Measurements from ENCODE around the gene ZNF280B. TPM values are rescaled to one million over a fixed set of nuclear protein-coding genes. Genes with fewer than 3 reads are reported as not detected.

Gene ZNF280B
- total and polyA plus RNA-seq, 9 of the 15 experiments (the other 6 are each of a cell fraction or from before 2014, with no cell fraction given) = 7.7 to 29.9 (median 20.0) TPM

GRCh38 chr22:22516992-22517391 is 8.4 kb upstream of the ZNF280B start (continued):
- TF ChIP-seq, protein P1, sequence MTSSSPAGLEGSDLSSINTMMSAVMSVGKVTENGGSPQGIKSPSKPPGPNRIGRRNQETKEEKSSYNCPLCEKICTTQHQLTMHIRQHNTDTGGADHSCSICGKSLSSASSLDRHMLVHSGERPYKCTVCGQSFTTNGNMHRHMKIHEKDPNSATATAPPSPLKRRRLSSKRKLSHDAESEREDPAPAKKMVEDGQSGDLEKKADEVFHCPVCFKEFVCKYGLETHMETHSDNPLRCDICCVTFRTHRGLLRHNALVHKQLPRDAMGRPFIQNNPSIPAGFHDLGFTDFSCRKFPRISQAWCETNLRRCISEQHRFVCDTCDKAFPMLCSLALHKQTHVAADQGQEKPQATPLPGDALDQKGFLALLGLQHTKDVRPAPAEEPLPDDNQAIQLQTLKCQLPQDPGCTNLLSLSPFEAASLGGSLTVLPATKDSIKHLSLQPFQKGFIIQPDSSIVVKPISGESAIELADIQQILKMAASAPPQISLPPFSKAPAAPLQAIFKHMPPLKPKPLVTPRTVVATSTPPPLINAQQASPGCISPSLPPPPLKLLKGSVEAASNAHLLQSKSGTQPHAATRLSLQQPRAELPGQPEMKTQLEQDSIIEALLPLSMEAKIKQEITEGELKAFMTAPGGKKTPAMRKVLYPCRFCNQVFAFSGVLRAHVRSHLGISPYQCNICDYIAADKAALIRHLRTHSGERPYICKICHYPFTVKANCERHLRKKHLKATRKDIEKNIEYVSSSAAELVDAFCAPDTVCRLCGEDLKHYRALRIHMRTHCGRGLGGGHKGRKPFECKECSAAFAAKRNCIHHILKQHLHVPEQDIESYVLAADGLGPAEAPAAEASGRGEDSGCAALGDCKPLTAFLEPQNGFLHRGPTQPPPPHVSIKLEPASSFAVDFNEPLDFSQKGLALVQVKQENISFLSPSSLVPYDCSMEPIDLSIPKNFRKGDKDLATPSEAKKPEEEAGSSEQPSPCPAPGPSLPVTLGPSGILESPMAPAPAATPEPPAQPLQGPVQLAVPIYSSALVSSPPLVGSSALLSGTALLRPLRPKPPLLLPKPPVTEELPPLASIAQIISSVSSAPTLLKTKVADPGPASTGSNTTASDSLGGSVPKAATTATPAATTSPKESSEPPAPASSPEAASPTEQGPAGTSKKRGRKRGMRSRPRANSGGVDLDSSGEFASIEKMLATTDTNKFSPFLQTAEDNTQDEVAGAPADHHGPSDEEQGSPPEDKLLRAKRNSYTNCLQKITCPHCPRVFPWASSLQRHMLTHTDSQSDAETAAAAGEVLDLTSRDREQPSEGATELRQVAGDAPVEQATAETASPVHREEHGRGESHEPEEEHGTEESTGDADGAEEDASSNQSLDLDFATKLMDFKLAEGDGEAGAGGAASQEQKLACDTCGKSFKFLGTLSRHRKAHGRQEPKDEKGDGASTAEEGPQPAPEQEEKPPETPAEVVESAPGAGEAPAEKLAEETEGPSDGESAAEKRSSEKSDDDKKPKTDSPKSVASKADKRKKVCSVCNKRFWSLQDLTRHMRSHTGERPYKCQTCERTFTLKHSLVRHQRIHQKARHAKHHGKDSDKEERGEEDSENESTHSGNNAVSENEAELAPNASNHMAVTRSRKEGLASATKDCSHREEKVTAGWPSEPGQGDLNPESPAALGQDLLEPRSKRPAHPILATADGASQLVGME (CRISPR knock-in tag; IDR thresholded peaks at IDR 0.05) = no peak
- TF ChIP-seq ETS1 (conservative IDR thresholded peaks at IDR 0.05; ENCODE audit: control insufficient read depth, low read depth, low read length) (no peak), FOXK2 (conservative IDR thresholded peaks at IDR 0.05 in 1 of 2, IDR thresholded peaks at IDR 0.05 in 1 of 2; ENCODE audit: low read depth in 2 of 2) (no peak), CC2D1A (IDR thresholded peaks at IDR 0.05) (no peak), NFYB (IDR thresholded peaks at IDR 0.05; ENCODE audit: extremely low read depth, insufficient read length) (no peak), SP2 (IDR thresholded peaks at IDR 0.05; ENCODE audit: extremely low read depth, low read depth, low read length, poor library complexity, severe bottlenecking) (no peak), ZBTB12 (CRISPR knock-in tag; IDR thresholded peaks at IDR 0.05) (no peak)
- TF ChIP-seq, protein P2, sequence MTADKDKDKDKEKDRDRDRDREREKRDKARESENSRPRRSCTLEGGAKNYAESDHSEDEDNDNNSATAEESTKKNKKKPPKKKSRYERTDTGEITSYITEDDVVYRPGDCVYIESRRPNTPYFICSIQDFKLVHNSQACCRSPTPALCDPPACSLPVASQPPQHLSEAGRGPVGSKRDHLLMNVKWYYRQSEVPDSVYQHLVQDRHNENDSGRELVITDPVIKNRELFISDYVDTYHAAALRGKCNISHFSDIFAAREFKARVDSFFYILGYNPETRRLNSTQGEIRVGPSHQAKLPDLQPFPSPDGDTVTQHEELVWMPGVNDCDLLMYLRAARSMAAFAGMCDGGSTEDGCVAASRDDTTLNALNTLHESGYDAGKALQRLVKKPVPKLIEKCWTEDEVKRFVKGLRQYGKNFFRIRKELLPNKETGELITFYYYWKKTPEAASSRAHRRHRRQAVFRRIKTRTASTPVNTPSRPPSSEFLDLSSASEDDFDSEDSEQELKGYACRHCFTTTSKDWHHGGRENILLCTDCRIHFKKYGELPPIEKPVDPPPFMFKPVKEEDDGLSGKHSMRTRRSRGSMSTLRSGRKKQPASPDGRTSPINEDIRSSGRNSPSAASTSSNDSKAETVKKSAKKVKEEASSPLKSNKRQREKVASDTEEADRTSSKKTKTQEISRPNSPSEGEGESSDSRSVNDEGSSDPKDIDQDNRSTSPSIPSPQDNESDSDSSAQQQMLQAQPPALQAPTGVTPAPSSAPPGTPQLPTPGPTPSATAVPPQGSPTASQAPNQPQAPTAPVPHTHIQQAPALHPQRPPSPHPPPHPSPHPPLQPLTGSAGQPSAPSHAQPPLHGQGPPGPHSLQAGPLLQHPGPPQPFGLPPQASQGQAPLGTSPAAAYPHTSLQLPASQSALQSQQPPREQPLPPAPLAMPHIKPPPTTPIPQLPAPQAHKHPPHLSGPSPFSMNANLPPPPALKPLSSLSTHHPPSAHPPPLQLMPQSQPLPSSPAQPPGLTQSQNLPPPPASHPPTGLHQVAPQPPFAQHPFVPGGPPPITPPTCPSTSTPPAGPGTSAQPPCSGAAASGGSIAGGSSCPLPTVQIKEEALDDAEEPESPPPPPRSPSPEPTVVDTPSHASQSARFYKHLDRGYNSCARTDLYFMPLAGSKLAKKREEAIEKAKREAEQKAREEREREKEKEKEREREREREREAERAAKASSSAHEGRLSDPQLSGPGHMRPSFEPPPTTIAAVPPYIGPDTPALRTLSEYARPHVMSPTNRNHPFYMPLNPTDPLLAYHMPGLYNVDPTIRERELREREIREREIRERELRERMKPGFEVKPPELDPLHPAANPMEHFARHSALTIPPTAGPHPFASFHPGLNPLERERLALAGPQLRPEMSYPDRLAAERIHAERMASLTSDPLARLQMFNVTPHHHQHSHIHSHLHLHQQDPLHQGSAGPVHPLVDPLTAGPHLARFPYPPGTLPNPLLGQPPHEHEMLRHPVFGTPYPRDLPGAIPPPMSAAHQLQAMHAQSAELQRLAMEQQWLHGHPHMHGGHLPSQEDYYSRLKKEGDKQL (CRISPR knock-in tag; IDR thresholded peaks at IDR 0.05; ENCODE audit: borderline replicate concordance) = 0 out of 2 replicates have a peak, but pooled peaks have one; percentile 73
- TF ChIP-seq, protein P3, sequence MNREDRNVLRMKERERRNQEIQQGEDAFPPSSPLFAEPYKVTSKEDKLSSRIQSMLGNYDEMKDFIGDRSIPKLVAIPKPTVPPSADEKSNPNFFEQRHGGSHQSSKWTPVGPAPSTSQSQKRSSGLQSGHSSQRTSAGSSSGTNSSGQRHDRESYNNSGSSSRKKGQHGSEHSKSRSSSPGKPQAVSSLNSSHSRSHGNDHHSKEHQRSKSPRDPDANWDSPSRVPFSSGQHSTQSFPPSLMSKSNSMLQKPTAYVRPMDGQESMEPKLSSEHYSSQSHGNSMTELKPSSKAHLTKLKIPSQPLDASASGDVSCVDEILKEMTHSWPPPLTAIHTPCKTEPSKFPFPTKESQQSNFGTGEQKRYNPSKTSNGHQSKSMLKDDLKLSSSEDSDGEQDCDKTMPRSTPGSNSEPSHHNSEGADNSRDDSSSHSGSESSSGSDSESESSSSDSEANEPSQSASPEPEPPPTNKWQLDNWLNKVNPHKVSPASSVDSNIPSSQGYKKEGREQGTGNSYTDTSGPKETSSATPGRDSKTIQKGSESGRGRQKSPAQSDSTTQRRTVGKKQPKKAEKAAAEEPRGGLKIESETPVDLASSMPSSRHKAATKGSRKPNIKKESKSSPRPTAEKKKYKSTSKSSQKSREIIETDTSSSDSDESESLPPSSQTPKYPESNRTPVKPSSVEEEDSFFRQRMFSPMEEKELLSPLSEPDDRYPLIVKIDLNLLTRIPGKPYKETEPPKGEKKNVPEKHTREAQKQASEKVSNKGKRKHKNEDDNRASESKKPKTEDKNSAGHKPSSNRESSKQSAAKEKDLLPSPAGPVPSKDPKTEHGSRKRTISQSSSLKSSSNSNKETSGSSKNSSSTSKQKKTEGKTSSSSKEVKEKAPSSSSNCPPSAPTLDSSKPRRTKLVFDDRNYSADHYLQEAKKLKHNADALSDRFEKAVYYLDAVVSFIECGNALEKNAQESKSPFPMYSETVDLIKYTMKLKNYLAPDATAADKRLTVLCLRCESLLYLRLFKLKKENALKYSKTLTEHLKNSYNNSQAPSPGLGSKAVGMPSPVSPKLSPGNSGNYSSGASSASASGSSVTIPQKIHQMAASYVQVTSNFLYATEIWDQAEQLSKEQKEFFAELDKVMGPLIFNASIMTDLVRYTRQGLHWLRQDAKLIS (CRISPR knock-in tag; IDR thresholded peaks at IDR 0.05) = no peak

All from K562 (cell line).